ENCODE results near the gene STC2. TPM values are rescaled to one million over a fixed set of nuclear protein-coding genes. Genes with fewer than 3 reads are reported as not detected.

STC2 gene
- total and polyA plus RNA-seq, 2 experiments from 2014 or later: 27.3 to 132 TPM

GRCh38 chr5:173333925-173334661, 5.9 kb upstream of the STC2 start:
- Mint-ChIP-seq H3K4me3 (no peak overlapping the region), H3K27me3 (ENCODE audit: insufficient read depth, low read depth, poor library complexity) (peaks cover 19% of the 10 kb centered on the region), H3K4me1 (peaks cover 28% of the 10 kb centered on the region), H3K27ac (no peak overlapping the region), H3K36me3 (ENCODE audit: low read depth) (peaks cover 5% of the 10 kb centered on the region; the same call in 2 of the 3 replicates), H3K9me3 (peaks cover 6% of the 10 kb centered on the region; the same call in 2 of the 3 replicates)
- no peak overlapping the region for H3K4me2 ChIP-seq
- peaks cover 8% of the 10 kb centered on the region for H3K27me3 ChIP-seq (ENCODE audit: insufficient read depth)
- no peak overlapping the region for H2AFZ ChIP-seq
- H4K20me1 ChIP-seq (replicated peaks; ENCODE audit: insufficient read depth): no peaks in the 10 kb centered on the region
- H3K4me3 ChIP-seq: no peak overlapping the region
- ATAC-seq (no peak), DNase-seq (ENCODE audit: low spot score) (no peak)
- no peaks in the 10 kb centered on the region for H3K36me3 ChIP-seq (ENCODE audit: insufficient read depth)
- H3K27ac ChIP-seq (ENCODE audit: low read depth): no peak overlapping the region
- H3K4me1 ChIP-seq (ENCODE audit: insufficient read depth): peaks cover 20% of the 10 kb centered on the region
- H3F3A ChIP-seq (replicated peaks; ENCODE audit: low read depth): peaks cover 8% of the 10 kb centered on the region; the same call in 1 of the 2 replicates
- H3K9me2 ChIP-seq (ENCODE audit: insufficient read depth): no peaks in the 10 kb centered on the region
- H3K79me2 ChIP-seq (replicated peaks; ENCODE audit: insufficient read depth): no peaks in the 10 kb centered on the region
- TF ChIP-seq ZNF114 (CRISPR knock-in tag; IDR thresholded peaks at IDR 0.05): no peak
- TF ChIP-seq ETS1 (IDR thresholded peaks at IDR 0.05): no peak
- no peak for TF ChIP-seq ZNF331 (CRISPR knock-in tag; IDR thresholded peaks at IDR 0.05; ENCODE audit: low read depth)
- no peak for TF ChIP-seq REST (IDR thresholded peaks at IDR 0.05; ENCODE audit: unreplicated experiment)
- TF ChIP-seq EZH2 (IDR thresholded peaks at IDR 0.05; ENCODE audit: low read depth, unreplicated experiment): no peak
- no peak for TF ChIP-seq POLR2AphosphoS5 (IDR thresholded peaks at IDR 0.05; ENCODE audit: low read depth)
- TF ChIP-seq STAT1 (IDR thresholded peaks at IDR 0.05; ENCODE audit: unreplicated experiment): no peak
- TF ChIP-seq, protein P1, sequence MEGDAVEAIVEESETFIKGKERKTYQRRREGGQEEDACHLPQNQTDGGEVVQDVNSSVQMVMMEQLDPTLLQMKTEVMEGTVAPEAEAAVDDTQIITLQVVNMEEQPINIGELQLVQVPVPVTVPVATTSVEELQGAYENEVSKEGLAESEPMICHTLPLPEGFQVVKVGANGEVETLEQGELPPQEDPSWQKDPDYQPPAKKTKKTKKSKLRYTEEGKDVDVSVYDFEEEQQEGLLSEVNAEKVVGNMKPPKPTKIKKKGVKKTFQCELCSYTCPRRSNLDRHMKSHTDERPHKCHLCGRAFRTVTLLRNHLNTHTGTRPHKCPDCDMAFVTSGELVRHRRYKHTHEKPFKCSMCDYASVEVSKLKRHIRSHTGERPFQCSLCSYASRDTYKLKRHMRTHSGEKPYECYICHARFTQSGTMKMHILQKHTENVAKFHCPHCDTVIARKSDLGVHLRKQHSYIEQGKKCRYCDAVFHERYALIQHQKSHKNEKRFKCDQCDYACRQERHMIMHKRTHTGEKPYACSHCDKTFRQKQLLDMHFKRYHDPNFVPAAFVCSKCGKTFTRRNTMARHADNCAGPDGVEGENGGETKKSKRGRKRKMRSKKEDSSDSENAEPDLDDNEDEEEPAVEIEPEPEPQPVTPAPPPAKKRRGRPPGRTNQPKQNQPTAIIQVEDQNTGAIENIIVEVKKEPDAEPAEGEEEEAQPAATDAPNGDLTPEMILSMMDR (conservative IDR thresholded peaks at IDR 0.05; ENCODE audit: low read depth in 2 of 2): no peak
- TF ChIP-seq EZH2phosphoT487 (IDR thresholded peaks at IDR 0.05; ENCODE audit: unreplicated experiment): no peak

Data from GM23338 (cell line).